ENCODE measurements around the gene DNAJC5. TPM values are rescaled to one million over a fixed set of nuclear protein-coding genes. Genes with fewer than 3 reads are reported as not detected.
A peak's percentile ranks its signal among the peaks of the same experiment; 100 is the strongest.

The DNAJC5 gene
- total RNA-seq, 4 donors from 2014 or later: 40.6 to 59.7 (median 49.7) TPM

DNA sequence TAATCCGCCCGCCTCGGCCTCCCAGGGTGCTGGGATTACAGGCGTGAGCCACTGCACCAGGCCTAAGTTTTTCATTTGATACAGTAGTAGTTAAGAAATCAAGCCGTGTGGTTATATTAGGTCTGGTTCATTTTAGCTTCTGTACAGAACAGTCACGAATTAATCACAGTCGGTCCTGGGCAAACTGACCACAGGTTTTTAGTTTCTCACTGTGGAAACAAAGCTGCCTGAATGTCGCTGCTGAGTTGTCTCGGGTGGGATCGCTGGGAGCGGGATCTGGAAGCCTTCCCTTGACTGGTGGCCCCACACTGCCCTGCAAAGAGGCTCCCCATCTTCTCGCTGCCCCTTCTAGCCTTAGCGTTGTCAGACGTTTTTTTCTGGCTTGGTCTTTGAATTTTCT is 42.7 kb downstream of the DNAJC5 start:
- WGBS, 2 donors: 82 to 90% methylated on average over 14 of the region's 14 CpGs
- H3K4me3 ChIP-seq (ENCODE audit: low read depth, poor library complexity, severe bottlenecking): no peak overlapping the region
- intact Hi-C loops (cut with DNase I; ENCODE audit: low total_unique reads): no loop called here
- DNase-seq (ENCODE audit: low spot score in 2 of 2): no peak
- TF ChIP-seq POLR2A (IDR thresholded peaks at IDR 0.05): no peak
- TF ChIP-seq, protein P1, sequence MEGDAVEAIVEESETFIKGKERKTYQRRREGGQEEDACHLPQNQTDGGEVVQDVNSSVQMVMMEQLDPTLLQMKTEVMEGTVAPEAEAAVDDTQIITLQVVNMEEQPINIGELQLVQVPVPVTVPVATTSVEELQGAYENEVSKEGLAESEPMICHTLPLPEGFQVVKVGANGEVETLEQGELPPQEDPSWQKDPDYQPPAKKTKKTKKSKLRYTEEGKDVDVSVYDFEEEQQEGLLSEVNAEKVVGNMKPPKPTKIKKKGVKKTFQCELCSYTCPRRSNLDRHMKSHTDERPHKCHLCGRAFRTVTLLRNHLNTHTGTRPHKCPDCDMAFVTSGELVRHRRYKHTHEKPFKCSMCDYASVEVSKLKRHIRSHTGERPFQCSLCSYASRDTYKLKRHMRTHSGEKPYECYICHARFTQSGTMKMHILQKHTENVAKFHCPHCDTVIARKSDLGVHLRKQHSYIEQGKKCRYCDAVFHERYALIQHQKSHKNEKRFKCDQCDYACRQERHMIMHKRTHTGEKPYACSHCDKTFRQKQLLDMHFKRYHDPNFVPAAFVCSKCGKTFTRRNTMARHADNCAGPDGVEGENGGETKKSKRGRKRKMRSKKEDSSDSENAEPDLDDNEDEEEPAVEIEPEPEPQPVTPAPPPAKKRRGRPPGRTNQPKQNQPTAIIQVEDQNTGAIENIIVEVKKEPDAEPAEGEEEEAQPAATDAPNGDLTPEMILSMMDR (IDR thresholded peaks at IDR 0.05): no peak

DNA sequence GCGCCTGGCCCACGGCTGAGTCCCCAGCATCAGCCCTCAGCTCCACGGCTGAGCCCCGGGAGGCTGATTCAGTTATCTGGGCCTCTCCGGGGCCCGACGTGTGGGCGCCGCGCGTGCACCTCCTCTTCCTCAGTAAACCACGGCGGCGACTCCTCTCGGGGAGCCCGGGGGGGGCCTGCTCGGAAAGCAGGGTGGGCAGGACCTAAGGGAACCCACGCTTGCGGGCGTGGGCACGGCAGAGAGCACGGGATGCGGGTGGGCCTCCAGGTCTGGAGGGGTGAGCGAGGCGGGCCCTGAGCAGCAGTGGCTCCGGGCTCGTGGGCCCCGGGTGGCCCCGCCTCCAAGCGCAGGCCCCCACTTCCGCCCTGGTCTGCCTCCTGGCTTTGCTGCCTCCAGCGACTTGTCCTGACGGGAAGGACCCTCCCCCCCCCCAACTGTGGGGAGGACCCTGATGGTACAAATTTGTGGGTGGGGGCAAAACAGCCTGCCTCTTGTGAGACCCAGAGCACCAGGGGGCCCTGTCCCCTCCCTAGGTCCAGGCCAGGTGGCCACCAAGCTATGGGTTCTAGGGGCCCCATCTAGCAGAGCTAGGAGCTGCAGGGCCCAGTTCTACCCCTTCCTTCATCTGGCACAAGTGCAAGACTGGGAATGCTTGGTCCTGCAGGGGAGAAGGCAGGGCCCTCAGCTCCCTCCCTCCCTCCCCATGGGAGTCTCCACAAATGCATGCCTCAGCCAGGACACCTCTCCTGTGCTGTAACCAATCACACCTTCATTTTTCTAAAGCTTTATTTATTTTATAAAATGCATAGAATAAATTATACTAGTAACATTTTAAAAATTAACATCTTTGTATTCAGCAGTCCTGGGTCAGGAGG is 44.4 kb downstream of the DNAJC5 start:
- TF ChIP-seq, protein P1 (IDR thresholded peaks at IDR 0.05): no peak
- TF ChIP-seq POLR2A (IDR thresholded peaks at IDR 0.05): no peak
- H3K4me3 ChIP-seq (ENCODE audit: low read depth, poor library complexity, severe bottlenecking): no peak overlapping the region
- whole genome bisulfite sequencing, 2 donors: 83 to 90% methylated on average over 25 to 33 of the region's 33 CpGs
- peak in 1 of 2 donors; percentile 82 for DNase-seq (ENCODE audit: low spot score in 2 of 2)
- intact Hi-C loops (cut with DNase I; ENCODE audit: low total_unique reads): no loop called here

DNA sequence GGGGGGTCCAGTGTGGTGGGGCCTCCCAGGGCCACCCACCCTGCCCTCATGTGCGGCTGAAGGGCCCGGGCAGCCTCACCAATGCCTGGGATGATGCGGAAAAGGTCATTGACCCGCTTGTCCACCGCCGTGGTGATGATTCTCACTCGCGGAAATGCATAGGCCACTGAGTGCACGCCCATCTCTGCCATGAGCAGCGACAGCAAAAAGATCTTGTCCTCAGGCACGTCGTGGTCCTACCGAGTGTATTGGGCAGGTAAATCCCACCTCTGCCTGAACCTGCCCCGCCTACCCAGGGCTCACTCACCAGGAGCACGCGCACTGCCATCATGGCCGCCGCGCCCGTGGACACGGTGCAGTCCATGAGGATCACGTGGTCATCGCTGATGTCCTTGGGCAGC is 45.1 kb downstream of the DNAJC5 start:
- 91 to 92% methylated on average over 19 to 21 of the region's 23 CpGs for WGBS, 2 donors
- no peak overlapping the region for H3K4me3 ChIP-seq (ENCODE audit: low read depth, poor library complexity, severe bottlenecking)
- no peak for TF ChIP-seq POLR2A (IDR thresholded peaks at IDR 0.05)
- TF ChIP-seq, protein P1 (IDR thresholded peaks at IDR 0.05): no peak
- intact Hi-C loops (cut with DNase I; ENCODE audit: low total_unique reads): no loop called here
- DNase-seq (ENCODE audit: low spot score in 2 of 2): no peak

DNA sequence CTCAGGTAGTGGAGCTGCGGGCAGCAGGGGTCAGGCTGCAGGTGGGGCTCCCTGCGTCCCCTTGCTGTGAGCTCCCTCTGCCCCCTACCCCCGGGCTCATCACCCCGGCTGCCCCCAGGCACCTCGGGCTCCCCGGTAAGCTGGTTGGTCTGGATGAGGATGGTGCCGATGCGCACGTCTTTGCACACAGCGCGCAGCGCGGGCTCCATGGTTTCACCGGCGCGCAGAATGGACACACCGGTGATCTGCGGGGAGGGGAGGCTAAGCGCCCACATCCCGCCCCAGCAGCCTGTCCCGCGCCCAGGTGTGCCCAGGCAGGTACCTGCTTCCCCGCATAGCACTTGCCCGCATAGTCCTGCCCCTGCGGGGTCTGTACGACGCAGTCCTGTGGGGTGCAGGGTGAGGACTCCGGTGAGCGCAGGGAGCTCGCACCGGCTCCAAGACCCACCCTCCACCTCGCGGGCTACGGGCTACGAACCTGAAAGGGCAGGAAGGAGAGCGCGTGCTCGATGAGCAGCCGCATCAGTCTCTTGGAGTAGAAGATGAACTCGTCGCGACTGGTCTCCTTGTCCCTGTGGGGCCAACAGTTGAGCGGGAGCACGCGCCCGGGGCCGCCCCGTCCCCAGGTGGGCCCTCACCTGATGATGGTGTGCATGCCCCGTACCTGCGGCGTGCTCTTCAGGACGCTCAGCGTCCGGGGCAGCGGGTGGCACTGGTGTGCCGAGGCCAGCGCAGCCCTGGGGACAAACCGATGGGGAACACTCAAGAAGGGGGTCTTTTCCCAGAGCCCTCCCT is 45.7 kb downstream of the DNAJC5 start:
- intact Hi-C loops (cut with DNase I; ENCODE audit: low total_unique reads): no loop called here
- WGBS, 2 donors: 93 to 94% methylated on average over 32 to 56 of the region's 58 CpGs
- no peak for TF ChIP-seq POLR2A (IDR thresholded peaks at IDR 0.05)
- TF ChIP-seq, protein P1 (IDR thresholded peaks at IDR 0.05): no peak
- DNase-seq (ENCODE audit: low spot score in 2 of 2): no peak
- no peak overlapping the region for H3K4me3 ChIP-seq (ENCODE audit: low read depth, poor library complexity, severe bottlenecking)

DNA sequence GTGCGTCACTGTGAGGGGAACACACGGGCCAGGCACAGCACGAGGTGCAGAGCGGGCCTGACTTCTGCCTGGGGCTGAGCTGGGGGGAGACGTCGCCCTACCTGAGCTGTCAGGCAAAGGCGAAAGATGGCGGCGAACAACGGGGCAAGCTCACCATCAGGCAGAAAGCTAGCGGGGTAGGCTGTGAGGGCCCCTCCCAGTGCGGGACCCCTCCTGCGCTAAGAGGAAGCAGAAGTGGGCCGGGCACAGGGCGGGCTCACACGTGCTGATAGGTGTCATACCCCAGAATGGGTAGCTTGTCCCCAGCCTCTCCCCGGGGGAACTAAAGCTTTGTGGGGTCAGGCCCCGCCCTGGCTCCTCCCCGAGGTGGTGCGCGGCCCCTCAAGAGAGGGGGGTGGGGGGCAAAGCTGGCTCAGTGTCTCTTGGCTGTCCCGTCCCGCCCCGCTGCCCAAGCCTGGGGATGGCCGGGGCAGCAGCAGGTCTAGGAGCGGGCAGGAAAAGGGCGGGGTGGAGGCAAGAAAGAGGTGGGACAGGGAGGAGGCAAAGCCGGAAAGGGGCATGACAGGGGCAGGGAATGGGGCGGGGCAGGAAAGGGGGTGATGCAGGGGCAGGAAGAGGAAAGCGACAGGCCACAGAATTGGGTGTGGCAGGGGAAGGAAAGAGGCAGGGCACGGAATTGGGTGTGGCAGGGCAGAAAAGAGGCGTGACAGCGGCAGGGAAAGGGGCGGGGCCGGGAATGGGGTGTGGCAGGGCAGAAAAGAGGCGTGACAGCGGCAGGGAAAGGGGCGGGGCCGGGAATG is 46.6 kb downstream of the DNAJC5 start:
- intact Hi-C loops (cut with DNase I; ENCODE audit: low total_unique reads): no loop called here
- H3K4me3 ChIP-seq (ENCODE audit: low read depth, poor library complexity, severe bottlenecking): no peak overlapping the region
- 62 to 63% methylated on average over 31 to 35 of the region's 39 CpGs for WGBS, 2 donors
- TF ChIP-seq, protein P1 (IDR thresholded peaks at IDR 0.05): no peak
- no peak for TF ChIP-seq POLR2A (IDR thresholded peaks at IDR 0.05)
- peak in 1 of 2 donors; percentile 79 for DNase-seq (ENCODE audit: low spot score in 2 of 2)
